ENCODE measurements around the gene DMXL1. TPM values are rescaled to one million over a fixed set of nuclear protein-coding genes. Genes with fewer than 3 reads are reported as not detected.

Gene DMXL1
- total RNA-seq, 1 experiment from 2014 or later, result 21.5 TPM

DNA sequence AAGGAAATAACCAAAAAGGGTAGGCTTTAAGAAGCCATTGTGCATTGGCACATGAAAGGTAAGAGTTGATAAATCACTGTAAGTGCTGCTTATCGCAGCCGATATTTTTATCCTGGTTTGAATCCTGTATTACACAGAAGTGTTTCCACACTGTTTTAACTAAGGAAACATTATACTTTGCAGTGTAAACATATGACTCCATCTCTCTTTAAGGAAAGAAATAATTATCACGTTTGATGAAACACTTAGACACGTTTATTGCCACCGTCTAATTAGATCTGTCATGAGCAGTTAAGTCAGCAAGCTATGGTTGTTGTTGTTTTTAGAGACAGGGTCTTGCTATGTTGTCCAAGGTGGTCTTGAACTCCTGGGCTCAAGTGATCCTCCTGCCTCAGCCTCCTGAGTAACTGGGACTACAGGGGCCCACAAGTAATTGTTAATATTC, 199.3 kb downstream of the DMXL1 start:
- no peak for DNase-seq (ENCODE audit: low read depth)

DNA sequence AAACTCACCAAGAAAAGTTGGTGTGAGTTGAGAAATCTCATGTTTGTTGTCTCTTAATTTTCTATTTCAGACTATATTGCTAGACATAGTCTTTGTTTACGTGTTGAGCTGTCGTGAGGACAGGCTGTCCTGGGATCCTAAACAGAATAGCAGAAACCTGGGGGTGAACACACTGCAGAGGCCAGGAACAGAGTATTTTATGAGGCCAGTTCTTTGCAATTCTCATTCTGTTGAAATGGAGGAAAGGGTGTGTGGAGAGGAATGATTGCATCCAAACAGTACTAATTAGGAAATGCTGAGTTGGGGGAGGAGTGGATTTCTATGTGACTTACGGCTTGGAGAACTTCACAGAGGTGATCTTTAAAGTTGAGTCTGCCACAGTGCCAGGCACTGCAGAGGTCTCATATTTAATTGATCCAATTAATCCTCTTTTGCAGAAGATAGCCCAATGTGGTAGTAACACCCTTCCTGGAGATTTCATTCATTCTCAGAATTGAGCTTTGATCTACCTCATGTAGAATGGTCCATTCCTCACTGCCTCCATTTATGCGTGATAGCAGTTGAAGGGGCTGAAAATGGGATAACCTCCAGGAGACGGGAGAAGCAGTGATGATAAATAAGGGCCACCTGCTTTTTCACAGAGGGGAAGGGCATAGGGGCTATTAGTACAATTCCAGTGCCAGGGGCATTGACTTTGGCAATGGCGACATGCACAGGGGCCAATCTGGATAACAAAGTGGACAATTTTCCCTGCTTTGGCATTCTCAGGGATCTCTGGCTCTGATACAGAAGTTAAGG, 200.3 kb downstream of the DMXL1 start:
- no peak for DNase-seq (ENCODE audit: low read depth)

DNA sequence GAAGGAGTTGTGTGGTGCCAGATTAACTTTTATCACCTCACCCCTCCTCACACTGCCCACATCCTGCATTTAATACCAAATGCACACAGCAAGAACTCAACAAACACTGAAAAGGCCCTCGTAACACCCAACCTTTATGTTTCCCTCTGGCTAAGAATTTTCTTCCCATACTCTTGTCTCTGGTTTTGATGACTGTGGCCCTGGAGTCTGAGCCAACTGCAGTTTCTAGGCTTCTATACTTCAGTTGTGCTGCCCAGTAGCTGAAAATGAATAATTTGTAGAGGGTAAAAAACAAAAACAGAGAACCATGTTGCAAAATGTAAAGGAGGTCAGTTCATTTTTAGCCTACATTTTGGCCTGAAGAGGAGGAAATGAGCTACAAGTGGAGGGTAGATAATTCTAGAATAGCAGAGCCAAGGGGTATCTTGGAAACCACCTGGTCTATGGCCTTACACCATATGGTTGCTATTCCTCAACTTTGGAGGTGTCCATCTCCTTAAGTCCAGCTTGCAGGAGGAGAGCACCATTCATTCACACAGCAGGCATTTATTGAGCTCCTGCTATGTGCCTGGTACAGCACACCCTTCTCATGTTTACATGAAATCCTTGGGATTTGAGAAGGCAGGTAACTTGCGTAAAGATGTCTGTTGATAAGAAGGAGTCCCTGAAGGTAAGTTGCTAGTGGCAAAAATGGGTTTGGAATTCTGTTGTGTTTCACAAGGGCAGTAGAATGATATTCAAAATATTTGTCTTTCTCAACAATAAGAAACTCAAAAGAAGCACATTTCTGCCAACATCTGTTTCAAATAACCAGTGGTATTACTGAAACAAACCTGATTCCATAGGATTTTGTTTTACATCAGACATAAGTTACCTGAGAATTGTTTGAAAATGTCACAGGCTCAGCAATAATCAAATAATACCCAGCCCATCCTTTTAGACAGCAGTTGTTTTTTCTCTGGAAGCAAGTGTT, 201.2 kb downstream of the DMXL1 start:
- DNase-seq (ENCODE audit: low read depth), result no peak

DNA sequence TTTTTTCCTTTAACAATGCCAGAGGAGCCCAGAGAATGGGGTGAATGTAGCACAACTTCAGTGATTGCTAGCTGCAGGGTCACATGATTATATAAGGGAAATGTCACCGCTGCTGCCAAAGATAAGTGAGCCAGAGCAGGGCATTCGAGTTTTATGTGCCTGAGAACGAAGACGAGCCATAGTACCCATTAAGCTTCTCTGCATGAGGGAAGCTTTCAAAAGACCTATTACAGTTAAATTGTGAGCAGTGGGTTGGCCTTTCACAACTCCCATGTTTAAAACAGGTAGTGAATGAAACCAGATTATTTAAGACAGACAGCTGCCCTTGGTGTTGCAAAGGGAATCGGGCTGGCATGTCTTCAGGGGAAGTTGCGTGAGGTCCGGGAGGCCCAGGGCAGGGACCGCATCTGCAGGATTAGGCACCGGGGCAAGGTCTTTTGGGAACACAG, 202.5 kb downstream of the DMXL1 start:
- DNase-seq (ENCODE audit: low read depth), result no peak

DNA sequence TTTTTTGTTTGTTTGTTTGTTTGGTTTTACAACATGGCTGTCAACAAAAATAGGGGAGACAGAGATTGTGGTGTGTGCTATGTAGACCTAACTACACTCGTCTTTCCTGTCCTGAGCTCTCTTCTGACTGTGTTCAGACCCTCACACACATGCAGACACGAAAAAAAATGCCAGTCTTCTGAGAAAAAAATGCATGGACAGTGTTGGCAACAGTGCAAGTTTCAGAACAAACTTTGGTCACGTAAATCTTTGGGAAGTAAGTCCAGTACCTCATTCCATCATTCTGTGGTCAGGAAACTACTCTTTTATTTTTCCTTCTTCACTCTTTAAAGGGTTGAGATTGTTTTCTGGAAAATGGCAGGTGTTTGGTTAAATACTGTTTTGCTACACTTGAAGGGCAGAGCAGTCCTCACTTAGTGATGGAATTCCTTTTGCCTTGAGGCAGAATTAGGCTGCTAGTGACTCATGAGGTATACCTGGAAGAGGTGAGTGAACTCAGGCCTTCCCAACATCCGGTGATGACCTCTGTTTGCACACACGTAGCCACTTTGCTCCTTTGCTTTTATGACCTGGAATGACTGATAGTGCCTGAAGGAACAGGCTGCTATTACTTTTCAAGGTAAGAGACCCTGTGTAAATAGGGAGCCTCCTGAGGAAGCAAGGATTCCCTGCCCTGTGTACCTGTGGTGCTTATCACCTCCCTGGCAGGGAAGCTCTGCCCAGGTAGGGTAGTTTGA, 203.3 kb downstream of the DMXL1 start:
- DNase-seq (ENCODE audit: low read depth), result no peak

DNA sequence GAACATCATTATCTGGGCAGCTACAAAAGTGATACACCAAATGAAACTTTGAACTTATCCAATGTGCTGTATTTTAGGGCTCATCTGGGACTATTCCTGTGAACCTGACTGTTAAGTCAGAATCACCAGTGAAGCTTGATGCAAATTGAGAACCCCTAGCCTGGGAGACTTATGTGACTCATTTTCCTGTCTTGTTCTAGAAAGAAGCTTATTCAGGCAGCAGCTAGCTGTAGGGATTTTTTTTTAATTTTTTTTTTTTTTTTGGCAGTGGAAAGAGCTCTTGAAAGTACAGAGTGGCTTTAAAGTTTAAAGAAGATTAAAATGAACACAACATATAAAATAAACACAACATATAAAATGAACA, 203.9 kb downstream of the DMXL1 start:
- DNase-seq (ENCODE audit: low read depth), result peak; percentile 62

DNA sequence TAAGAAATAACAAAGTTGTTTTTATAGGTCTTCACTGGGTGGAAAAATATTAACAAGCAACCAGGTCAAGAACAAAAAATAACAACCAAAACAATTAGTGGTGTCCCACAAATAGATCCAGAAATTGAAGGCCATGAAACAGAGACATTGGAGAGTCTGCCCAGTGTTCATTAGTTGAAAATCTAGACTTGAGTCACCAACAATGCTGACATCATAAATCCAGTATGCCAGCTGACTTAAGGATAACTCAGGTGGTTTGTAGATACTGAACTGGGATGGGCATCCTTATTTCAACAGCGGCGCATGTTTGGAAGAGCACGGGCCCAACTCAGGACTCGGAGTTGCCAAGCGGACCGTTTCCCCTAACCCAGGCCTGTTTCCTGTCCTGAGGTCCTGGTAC, 204.3 kb downstream of the DMXL1 start:
- DNase-seq (ENCODE audit: low read depth), result peak; percentile 40

DNA sequence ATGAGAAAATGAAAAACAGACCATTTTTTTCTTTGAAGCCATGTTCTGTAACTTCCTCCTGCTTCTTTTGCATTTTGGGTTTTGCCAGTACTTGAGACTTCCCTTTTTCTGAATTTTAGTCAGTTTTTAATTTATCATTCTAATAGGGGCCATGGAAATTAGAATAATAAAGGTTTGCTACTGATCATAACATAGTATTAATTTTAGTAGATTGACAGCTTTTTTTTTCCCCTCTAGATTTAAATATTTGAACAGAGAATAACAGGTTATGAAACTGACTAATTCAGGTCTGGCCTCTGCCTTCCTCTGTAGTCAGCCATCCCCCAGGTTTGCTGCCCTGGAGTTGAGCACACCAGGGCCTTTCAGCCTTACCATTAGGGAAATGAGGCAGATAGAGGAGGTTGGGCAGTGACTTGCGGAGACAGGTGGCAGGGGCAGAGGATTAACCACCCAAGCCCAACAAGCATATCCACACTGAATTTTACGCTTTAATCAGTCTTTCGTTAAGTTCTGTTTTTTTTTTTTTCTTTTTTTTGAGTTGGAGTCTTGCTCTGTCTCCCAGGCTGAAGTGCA, 204.8 kb downstream of the DMXL1 start:
- DNase-seq (ENCODE audit: low read depth), result no peak

DNA sequence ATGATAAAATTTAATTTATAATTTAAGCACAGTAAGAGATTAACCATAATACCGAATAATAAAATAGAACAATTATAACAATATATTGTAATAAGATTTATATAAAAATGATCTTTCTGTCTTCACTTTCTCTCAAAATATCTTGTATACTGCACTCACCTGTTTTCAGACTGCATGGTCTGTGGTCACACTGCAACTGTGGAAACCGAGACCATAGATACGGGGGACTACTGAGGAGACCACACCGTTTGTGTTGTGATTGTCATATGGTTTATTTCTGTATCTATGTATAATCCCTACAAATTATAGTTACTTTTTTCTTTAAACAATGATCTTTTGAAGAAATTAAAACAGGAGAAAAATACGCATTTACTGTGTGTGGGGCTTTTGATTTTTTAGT, 206.1 kb downstream of the DMXL1 start:
- no peak for DNase-seq (ENCODE audit: low read depth)

DNA sequence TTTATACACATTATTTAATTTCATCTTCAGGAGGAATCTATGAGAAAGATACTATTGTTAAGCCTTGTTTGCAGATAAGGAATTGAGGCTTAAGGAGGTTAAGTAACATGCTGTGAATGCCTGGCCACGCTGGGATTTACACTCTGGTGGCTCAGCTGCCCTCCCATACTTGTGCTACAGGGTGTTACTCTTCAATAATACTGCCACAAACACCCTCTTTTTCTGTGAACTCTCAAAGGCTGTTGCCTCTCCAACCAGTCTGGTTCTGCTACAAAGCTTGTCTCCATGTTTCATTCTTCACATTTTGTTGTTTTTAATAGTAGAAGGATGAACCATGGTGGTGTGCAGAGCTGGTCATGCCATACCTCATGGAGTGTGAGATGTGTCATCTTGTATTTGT, 208.2 kb downstream of the DMXL1 start:
- no peak for DNase-seq (ENCODE audit: low read depth)

DNA sequence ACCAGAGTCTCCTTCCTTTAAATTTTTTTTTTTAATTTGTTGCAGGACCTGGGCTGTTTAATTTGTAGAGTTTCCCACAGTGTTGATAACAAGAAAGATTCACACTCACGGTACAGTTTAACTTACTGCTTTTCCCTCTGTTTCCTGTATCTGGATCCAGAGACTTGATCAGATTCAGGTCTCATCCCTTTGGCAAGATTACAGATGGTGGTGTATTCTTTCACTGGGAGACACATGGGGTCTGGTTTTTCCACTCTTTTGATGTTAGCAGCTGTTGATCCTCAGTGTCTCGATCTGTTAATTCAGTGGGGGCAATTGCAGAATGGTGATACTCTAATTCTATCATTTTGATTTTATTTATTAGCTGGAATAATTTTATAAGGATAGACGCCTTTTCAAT, 209.5 kb downstream of the DMXL1 start:
- no peak for DNase-seq (ENCODE audit: low read depth)

DNA sequence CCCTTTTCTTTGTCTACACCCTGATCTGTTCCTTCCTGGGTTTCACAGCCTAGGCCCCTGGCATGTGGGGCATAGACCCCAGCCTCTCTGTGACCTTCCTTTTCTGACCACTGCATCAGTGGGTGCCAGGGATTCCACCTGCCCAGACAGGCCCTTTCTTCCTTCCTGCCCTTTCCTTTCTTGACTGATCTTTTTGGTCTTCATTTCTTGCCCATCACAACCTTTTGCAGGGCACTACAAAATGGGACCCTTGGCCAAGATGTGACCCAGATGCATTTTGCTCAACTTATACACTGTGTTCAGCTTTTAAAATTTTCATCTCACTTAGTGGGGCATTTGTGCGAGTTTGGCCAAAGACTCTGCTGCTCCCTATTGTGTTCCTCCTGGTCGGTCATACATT, 211.7 kb downstream of the DMXL1 start:
- DNase-seq (ENCODE audit: low read depth), result no peak

DNA sequence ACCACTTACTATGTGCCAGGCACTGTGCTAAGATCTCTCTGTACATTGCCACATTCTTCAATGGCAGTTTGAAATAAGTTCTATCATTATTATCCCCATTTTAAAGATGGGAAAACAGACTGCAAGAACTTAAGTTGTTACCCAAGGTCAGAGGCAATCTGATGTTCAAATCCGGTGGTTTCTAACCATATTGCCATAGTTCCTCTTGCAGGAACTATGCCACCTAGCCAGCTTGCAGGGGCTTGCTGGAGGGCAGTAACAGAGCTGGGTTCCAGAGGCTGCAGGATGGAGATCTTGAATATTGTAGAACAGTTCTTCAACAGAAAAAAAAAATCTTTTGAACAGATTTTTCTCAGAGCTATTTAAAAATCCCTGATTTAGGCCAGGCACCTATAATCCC, 213.1 kb downstream of the DMXL1 start:
- DNase-seq (ENCODE audit: low read depth), result no peak

DNA sequence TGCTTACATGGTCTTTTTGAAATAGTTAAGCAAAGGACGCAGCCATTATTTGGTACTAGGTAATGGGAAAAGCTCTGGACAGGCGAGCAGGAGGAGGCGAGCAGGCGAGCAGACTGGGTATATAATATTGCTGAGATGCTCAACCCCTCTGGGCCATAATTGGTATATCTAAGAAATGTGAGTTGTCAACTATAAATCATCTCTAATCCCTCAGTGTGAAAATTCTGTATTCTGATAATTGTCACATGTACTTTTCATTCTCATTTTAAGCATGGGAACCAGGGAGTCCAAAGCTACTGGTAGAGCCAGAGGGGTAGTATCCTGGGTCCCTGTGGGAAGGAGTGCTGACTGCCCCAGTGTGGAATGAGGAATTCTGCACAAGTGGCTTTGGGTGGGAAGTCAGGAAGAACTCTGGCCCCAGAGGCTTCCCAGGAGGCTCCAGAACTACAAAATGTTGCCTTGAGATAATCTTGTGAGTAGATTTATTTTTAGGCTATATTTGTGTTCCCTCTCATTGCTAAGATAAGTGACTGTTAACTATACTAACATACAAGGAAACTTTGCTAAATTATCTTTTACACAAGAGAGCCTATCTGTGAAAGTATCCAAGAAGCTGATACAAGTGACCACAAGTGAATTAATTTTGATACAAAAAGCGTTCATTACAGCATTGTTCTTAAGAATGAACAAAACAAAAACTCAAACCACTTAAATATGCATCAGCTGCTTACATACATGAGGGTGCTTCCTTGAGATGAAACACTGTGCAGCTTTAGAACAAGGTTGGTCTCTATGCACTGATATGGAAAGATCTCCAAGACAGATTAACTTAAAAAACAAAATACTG, 214.4 kb downstream of the DMXL1 start:
- no peak for DNase-seq (ENCODE audit: low read depth)

DNA sequence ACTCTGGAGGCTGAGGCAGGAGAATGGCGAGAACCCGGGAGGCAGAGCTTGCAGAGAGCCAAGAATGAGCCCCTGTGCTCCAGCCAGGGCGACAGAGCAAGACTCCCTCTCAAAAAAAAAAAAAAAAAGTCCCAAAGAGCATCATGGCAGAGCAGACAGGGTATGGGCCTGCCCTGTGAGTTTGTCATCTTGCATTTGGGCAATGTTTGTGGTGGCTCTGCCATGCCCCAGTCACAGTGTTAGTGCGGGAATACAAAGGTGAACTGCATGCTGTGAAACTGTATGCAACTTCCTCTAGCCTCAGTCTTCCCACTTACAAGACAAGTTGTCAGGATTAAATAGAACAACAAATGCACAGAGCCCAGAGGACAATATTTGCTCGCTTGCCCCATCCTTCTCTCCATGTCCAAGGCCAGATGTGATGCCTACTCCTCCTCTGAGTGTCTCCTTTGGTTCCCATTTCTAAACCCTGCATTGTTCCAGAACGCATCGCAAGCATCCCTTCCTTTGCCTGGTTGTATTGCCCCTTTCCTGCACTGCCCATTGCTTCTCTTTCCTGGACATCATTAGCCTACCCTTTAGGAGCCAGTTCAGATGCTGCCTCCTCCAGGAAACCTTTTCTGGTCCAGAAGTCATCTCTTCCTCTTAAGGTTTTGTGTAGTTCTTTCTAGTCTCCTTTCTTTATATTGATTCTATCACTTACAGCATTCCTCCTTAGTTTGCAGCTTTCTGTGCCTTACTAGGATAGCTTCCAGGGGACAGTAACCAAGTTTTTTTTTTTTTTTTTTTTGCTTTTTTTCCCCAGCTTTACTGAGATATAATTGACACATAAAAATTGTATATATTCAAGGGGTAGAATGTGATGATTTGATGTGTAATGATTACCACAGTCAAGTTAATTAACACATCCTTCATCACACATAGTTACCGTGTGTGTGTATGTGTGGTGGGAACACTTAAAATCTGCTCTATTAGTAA, 215.9 kb downstream of the DMXL1 start:
- no peak for DNase-seq (ENCODE audit: low read depth)

DNA sequence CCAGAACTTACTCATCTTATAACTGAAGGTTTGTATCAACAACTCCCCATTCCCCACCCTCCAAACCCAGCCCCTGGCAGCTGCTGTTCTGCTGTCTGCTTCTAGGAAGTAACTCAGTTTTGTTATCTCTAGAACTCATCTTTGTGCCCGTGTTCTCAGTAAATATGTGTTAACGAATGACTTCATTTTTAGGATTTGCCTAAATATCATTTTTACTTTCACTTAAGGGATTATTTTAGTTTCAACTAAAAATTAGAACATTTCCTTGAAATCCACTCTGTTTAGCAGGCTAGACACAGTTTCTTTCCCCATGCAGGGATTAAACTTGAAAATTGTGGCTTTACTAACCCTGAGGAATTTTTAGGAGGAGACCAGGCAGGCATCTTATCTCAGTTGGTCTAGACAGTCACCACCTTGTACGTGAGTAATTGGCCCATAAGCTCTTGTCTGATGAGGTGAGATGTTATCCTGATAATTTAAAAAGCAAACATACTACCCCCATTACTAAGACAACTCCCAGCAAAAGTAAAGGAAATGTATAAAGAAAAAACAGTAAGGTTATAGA, 216.7 kb downstream of the DMXL1 start:
- peak; percentile 54 for DNase-seq (ENCODE audit: low read depth)

DNA sequence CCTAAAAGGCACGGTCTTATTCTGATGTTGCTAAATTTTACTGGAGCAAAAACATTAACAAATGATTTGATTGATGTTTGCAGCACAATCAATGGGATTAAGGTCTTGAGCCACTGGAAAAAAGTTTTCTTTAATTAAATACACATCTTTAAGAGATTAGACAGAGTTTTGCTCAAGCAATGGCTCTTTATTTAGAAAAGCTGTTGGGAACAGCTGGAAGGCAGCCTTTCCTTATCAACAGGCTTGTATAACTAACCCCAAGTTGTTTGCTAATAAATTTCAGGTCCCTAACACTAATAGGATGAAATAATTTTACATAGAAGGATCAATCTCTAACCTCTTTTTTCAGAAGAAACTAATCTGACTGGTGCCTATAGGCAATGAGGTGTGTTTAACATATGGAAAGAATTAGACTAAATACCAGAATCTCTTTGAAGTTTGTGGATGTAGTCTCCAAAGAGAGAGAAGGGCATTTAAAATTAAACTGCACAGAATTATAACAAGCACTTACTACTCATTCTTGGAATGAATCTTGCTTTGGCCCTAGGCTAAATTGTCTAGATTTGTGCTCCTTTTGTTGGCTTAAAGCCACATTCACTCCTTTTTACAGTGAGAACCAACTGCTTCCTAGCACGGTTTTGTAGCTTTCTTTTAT, 217.6 kb downstream of the DMXL1 start:
- peak; percentile 89 for DNase-seq (ENCODE audit: low read depth)

DNA sequence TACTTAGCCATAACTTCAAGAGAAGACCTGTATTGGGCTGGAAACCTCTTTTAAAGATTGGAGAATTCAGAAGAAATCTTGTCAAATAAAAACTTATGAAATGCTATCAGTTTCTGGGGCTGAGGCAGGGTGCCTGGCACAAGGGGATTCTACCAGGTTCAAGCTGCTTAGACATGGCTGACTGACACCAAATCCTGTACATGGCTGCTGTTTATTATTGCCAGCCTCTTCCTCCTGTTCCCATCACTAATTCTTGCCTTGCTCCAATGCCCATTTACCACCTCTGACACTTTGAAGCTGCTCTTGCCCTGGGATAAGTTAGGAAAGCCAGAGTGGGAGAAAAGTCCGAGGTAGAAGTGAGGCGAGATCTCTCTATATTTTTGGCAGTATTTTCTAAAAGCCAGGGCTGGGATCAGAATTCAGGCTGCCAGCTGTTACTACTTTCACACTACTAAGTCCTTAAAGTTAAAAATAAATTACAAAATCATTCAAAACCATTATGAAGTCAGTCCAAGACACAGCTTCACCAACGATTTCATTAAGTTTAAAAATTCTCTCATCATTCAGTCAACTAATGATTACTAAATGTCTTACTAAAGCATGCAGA, 218.7 kb downstream of the DMXL1 start:
- no peak for DNase-seq (ENCODE audit: low read depth)
